ENCODE data around the gene ARHGAP42.

- TF ChIP-seq CTCF (IDR thresholded peaks at IDR 0.05; ENCODE audit: low read depth, low read length, poor library complexity, severe bottlenecking), result no peak
- TF ChIP-seq EZH2phosphoT487 (IDR thresholded peaks at IDR 0.05; ENCODE audit: borderline replicate concordance, low read length), result no peak
These were observed 323.8 kb downstream of the ARHGAP42 start for GRCh38 chr11:101010899-101011298.
